ENCODE data around the gene TET3.
A peak's percentile ranks its signal among the peaks of the same experiment; 100 is the strongest.
"Not testable (repeated sequence)": the region's sequence is repeated elsewhere in the genome, so short reads cannot be mapped to it uniquely, and the experiment has no call there.

TET3 gene

GRCh38 chr2:73984203-73984921, at the start of gene TET3:
TSS of gene TET3 (plus strand) at chr2:73984910. CDS start at chr2:73986404, 1,494 bp downstream.
- no peak for DNase-seq (ENCODE audit: low spot score)

DNA sequence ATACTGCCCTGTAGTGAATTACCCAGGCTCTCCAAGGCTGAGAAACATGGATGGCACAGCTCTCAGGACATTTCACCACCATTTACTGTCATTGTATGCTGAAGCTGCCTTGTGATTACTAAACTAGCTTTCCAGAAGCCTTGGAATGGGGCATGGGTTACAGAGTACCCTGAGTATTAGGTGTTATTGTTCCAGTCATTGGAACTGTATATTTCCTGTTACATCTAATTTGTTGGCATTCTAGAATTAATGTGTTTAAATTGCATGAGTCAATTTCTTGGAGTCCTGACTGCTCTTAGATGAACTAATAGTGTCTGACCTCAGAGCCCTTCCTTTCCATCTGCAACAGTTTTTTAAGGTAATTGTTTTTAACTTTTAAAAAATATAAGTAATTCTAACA, 49.1 kb upstream of the TET3 start:
- DNase-seq (ENCODE audit: low spot score) = peak; percentile 15

GRCh38 chr2:73937103-73937885, 47.4 kb upstream of the TET3 start:
- DNase-seq (ENCODE audit: low spot score) = no peak

DNA sequence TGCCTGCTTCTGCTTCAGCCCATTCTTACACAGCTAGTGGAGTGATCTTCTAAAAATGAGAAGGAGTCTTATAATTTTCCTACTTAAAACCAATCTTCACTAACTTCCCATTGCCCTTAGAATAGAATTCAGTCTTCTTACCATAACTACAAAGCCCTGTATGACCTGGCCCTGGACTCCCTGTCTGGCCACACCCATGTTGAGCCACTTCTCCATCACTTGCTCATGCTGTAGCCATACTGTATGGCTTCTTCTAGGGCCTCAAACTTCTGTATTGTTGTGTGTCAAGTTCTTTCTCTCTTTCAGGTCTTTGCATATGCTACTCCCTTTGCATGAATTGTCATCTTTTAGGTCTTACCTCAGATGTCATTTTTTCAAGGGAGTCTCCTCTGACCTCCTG, 46.8 kb upstream of the TET3 start:
- no peak for DNase-seq (ENCODE audit: low spot score)

DNA sequence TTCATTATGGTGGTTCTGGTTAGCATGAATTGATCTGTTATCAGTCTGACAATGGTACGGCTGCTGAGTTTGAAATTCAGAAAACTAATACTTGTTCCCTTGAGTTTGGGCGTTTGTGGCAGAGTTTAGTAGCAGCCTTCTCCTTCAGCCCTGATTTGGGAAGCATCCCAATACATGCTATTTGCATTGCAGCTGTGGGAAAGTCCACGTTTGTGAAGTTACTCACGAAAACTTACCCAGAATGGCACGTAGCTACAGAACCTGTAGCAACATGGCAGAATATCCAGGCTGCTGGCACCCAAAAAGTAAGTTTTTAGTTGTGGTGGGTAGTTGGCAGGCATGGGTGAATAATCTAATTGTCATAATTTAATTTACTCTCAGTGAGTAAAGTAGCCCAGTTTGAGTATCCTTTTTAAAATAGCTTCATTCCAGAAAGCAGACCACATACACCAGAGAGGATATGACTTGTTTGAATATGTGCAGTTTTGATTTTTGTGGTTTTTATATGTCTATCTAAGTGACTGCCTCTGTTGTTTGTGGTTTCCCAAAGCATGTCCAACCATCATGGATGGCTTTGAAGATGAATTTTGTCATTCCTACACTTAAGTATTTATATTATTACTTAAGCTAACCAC, 45.9 kb upstream of the TET3 start:
- no peak for DNase-seq (ENCODE audit: low spot score)

DNA sequence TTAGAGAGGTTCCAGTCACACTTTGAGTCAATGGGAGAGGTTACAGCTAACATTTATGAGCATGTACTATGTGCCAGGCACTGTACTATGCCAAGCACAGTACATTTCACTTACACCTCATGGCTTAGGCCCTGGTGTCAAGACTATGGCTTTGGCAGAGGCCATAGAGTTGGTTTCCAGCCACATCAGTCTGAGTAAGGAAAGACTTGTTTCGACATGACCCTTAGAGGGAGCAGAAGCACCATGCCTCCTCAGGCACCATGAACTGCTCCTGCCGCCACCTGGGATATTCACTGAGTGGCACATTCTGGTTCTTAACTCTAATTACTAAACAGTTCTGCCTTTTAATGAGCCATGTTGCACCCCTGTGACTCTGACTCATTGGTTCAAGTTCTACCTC, 45.3 kb upstream of the TET3 start:
- no peak for DNase-seq (ENCODE audit: low spot score)

DNA sequence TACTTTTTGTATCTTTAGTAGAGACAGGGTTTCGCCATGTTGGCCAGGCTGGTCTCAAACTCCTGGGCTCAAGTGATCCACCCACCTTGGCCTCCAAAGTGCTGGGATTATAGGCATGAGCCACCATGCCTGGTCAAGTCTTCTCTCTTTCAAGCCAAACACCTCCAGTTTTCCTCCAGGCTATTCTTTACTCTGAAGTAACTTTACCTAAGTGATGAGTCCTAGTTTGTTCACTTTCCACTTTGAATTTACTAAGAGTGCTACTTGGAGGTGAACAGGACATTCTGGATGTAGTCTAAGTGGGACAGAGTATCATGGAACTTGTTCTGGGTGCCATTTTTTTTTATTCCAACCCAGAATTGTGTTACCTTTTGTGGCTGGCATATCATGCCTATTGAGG, 44.6 kb upstream of the TET3 start:
- not testable (repeated sequence) for DNase-seq (ENCODE audit: low spot score)

DNA sequence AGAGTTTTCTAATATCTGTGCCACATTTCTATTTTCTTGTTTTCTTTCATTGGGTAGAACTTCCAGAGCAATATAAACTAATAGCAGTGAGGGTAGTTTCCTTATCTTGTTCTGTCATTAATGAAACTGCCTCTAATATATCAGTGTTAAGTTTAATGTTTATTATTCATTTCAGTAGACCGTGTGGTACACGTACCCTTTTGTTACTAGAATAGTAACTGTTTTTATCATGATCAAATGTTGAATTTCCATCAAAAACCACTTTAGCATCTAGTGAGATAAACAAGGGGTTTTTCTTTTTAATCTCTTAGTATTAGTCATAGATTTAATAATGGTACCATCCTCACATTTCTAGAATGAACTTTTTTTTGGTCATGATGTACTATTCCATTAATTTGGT, 42.0 kb upstream of the TET3 start:
- no peak for DNase-seq (ENCODE audit: low spot score)

- no peak for DNase-seq (ENCODE audit: low spot score)
Observed at GRCh38 chr2:73944714-73945113, 40.0 kb upstream of the TET3 start.

DNA sequence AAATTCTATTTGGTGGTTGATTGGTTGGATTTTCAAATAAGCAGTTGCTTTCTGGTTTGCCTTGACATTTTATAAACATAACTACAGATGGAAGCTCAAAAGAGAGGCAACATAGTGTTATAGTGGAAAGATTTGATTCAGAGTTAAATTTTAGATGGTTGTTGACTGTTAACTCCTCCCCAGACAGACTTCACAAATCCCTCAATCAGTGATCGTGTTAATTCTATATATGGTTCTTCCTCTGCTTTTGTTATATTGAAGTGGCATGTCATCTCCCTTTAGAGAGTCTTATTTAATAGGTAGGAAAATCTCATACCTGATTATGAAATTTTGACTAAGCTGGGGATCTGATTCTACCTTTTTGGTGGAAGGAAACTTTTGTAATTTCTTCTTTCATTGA, 38.5 kb upstream of the TET3 start:
- DNase-seq (ENCODE audit: low spot score) = no peak

DNA sequence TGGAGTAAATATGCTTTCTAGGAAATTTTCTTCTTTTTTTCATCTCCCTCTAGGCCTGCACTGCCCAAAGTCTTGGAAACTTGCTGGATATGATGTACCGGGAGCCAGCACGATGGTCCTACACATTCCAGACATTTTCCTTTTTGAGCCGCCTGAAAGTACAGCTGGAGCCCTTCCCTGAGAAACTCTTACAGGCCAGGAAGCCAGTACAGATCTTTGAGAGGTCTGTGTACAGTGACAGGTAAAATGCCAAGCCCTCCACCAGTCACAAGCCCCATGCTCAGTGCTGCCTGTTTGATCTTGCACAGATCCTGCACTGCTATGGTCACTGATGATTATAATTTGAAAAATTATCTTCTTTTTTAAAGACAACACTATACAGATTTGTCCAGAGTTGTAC, 38.0 kb upstream of the TET3 start:
- no peak for DNase-seq (ENCODE audit: low spot score)

DNA sequence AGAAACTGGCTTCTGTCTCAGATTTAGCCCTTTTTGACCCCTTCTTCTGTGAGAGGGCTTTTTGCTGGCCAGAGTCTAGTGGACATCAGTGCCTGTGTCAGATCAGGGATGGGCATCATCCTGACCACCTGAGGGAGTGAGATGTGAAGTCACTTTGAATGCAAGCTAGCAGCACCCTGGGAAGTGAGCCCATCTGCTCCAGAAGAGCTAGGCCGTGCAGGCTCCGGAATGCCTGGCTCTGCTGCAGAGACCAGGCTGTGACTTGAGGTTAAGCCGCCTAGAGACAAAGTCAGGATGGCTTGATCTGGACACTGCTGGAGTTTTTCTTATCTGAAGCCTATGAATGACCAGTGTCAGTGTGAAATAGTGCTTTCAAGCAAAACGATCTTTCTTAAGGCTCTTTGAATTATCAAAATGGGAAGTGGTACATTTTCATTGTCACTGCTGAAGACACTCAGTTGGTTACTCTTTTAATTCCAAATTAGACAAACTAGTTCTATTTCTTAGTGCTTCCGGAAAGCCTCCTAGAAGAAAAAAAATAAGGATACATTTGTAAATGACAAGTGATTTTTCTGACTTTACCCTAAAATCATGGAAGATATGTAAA, 37.2 kb upstream of the TET3 start:
- DNase-seq (ENCODE audit: low spot score) = no peak

- DNase-seq (ENCODE audit: low spot score) = no peak
Observed at GRCh38 chr2:73949802-73950201, 34.9 kb upstream of the TET3 start.

DNA sequence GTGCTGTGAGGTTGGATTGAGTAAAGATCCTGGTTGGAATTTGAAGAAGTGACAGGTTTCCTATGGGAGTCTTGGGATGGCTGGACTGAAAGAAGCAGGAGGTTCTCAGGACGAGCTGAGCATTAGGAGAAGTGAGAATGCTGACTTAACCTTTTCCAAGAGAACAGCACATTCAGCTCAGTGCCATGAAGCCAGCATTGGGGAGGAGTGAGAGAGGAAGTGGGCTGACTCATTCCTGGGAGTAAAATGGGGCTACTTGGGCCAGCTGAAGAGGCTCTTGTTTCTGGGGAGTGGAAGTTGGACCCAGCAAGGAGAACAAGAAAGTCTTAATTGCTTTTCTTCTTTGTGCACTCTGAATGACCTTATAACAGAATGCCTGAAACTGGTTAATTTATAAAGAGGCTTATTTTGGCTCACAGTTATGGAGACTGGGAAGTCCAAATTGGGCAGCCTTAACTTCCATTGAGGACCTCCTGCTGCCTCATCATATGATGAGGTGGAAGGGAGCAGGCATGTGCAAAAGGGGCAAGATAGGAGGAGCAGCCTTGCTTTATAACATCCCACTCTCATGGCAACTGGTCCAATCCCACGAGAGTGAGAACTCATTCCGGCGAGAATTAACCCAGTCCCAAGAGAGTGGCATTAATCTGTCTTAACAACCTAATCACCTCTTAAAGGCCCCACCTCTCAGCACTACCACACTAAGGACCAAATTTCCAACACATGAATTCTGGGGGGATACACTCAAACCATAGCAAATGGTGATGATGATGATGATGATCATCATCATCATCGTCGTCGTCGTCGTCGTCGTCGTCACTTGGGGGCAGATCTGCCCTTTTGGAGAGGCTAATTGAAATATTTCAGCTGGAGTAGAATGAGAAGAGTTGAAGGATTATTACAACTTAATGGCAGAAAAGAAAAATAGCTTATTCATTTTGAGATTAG, 31.9 kb upstream of the TET3 start:
- DNase-seq (ENCODE audit: low spot score) = no peak

GRCh38 chr2:73956218-73956865, 28.4 kb upstream of the TET3 start:
- no peak for DNase-seq (ENCODE audit: low spot score)

DNA sequence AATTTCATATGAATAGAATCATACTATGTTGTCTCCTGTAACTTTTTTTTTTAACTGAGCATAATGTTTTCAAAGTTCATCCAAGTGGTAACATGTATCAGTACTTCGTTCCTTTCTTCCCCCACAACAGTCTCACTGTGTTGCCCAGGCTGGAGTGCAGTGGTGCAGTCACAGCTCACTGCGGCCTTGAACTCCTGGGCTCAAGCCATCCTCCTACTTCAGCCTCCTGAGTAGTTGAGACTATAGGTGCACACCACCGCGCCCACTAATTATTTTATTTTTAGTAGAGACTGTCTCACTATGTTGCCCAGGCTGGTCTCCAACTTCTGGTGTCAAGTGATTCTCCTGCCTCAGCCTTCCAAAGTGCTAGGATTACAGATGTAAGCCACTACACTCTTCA, 23.4 kb upstream of the TET3 start:
- no peak for DNase-seq (ENCODE audit: low spot score)

GRCh38 chr2:73961823-73962615, 22.7 kb upstream of the TET3 start:
- DNase-seq (ENCODE audit: low spot score) = no peak

GRCh38 chr2:73962798-73963197, 21.9 kb upstream of the TET3 start:
- DNase-seq (ENCODE audit: low spot score) = no peak

GRCh38 chr2:73963385-73964120, 21.2 kb upstream of the TET3 start:
- DNase-seq (ENCODE audit: low spot score) = no peak

- DNase-seq (ENCODE audit: low spot score) = no peak
Observed at GRCh38 chr2:73964223-73964622, 20.5 kb upstream of the TET3 start.
